Trophoblast cell (in vitro differentiated cells and primary cell): ENCODE measurements around the gene SHROOM1.
A peak's percentile ranks its signal among the peaks of the same experiment; 100 is the strongest.

ENCODE experiments used
- DNase-seq, 2 donors: peaks; one replicate each; pipeline ENCODE4 v3.0.0-alpha.2; 2016
- H2AFZ ChIP-seq: 2 replicates; pipeline ENCODE4 v1.6.1; 2013; ENCODE audit warnings: low read length, moderate library complexity, mild to moderate bottlenecking; ENCODE audit not compliant: insufficient read depth, poor library complexity
- H2AK5ac ChIP-seq: 2 replicates; pipeline ENCODE4 v1.6.1; 2013; ENCODE audit warnings: mild to moderate bottlenecking, low read length
- H2BK120ac ChIP-seq: 2 replicates; pipeline ENCODE4 v1.6.1; 2013; ENCODE audit warnings: low read length, mild to moderate bottlenecking, moderate library complexity; ENCODE audit not compliant: insufficient read depth, poor library complexity
- H2BK12ac ChIP-seq: 2 replicates; pipeline ENCODE4 v1.6.1; 2013; ENCODE audit warnings: mild to moderate bottlenecking, low read length, moderate library complexity
- H2BK5ac ChIP-seq: 2 replicates; pipeline ENCODE4 v1.6.1; 2013; ENCODE audit warnings: low read length, low read depth, moderate library complexity, mild to moderate bottlenecking; ENCODE audit not compliant: poor library complexity
- H3K14ac ChIP-seq: 2 replicates; pipeline ENCODE4 v1.6.1; 2013; ENCODE audit warnings: mild to moderate bottlenecking, low read length
- H3K18ac ChIP-seq: 2 replicates; pipeline ENCODE4 v1.6.1; 2013; ENCODE audit warnings: mild to moderate bottlenecking, low read length
- H3K23ac ChIP-seq: 2 replicates; pipeline ENCODE4 v1.6.1; 2013; ENCODE audit warnings: low read length
- H3K27ac ChIP-seq: 2 replicates; pipeline ENCODE4 v1.5.1; 2013; ENCODE audit warnings: low read depth, mild to moderate bottlenecking, inconsistent platforms, low read length, moderate library complexity
- H3K27me3 ChIP-seq: 2 replicates; pipeline ENCODE4 v1.6.1; 2013; ENCODE audit warnings: inconsistent platforms, mild to moderate bottlenecking, low read length, moderate library complexity; ENCODE audit not compliant: insufficient read depth
- H3K36me3 ChIP-seq, 2 experiments: 1 replicate in 1 of 2; 2 replicates in 1 of 2; pipeline ENCODE4 v1.6.1; 2013; ENCODE audit warnings: low read length in 2 of 2, mild to moderate bottlenecking in 2 of 2, moderate library complexity in 1 of 2; ENCODE audit not compliant: insufficient read depth in 2 of 2, control insufficient read depth in 1 of 2
- H3K4ac ChIP-seq: 2 replicates; pipeline ENCODE4 v1.6.1; 2013; ENCODE audit warnings: low read depth, mild to moderate bottlenecking, low read length, moderate library complexity
- H3K4me1 ChIP-seq, 2 experiments: 1 replicate in 1 of 2; 2 replicates in 1 of 2; pipeline ENCODE4 v1.6.1; 2013; ENCODE audit warnings: low read length in 2 of 2, mild to moderate bottlenecking in 2 of 2, moderate library complexity in 1 of 2; ENCODE audit not compliant: insufficient read depth in 2 of 2, control insufficient read depth in 1 of 2
- H3K4me2 ChIP-seq: 2 replicates; pipeline ENCODE4 v1.6.1; 2013; ENCODE audit warnings: inconsistent platforms, mild to moderate bottlenecking, low read length, moderate library complexity
- H3K4me3 ChIP-seq: 2 replicates; pipeline ENCODE4 v1.5.1; 2013; ENCODE audit warnings: mild to moderate bottlenecking, low read depth, low read length, inconsistent platforms
- H3K79me1 ChIP-seq: one replicate; pipeline ENCODE4 v1.6.1; 2013; ENCODE audit warnings: low read length
- H3K79me2 ChIP-seq: 2 replicates; pipeline ENCODE4 v1.6.1; 2013; ENCODE audit warnings: low read length, mild to moderate bottlenecking; ENCODE audit not compliant: control insufficient read depth, insufficient read depth, poor library complexity
- H3K9ac ChIP-seq: 2 replicates; pipeline ENCODE4 v1.6.1; 2013; ENCODE audit warnings: mild to moderate bottlenecking, low read length
- H3K9me3 ChIP-seq: 2 replicates; pipeline ENCODE4 v1.6.1; 2013; ENCODE audit warnings: low read depth, mild to moderate bottlenecking, control low read depth, inconsistent platforms, low read length; ENCODE audit not compliant: insufficient read depth
- H4K12ac ChIP-seq: 2 replicates; pipeline ENCODE4 v1.6.1; 2013; ENCODE audit warnings: low read depth, mild to moderate bottlenecking, low read length, moderate library complexity
- H4K8ac ChIP-seq: 2 replicates; pipeline ENCODE4 v1.6.1; 2013; ENCODE audit warnings: low read depth, mild to moderate bottlenecking, low read length, moderate library complexity
- H4K91ac ChIP-seq: one replicate; pipeline ENCODE4 v1.6.1; 2013; ENCODE audit warnings: low read depth, mild to moderate bottlenecking, low read length, moderate library complexity
- WGBS: extraction: QIAGEN DNeasy Blood & Tissue Kit; methylation state at CpG from one replicate; pipeline ENCODE4 v1.1.7; 2013; ENCODE audit warnings: missing lambda C conversion rate; ENCODE audit not compliant: insufficient read length, insufficient coverage; ENCODE audit errors: extremely low coverage; 5-methylcytosine and 5-hydroxymethylcytosine counted together

Gene SHROOM1

GRCh38 chr5:132800545-132800944 lies 29.9 kb downstream of the SHROOM1 start:
- Histone ChIP-seq H3K27me3 (no peaks in the 10 kb centered on the region), H4K91ac (peak overlapping the region; percentile 32), H3K79me2 (no peaks in the 10 kb centered on the region), H2AFZ (no peak overlapping the region), H3K27ac (no peak overlapping the region), H2BK12ac (peak overlapping the region; percentile 63), H2AK5ac (no peak overlapping the region), H4K8ac (no peak overlapping the region), H3K4me3 (no peak overlapping the region), H3K4ac (no peak overlapping the region), H3K4me1 (peaks cover 9 to 10% of the 10 kb centered on the region in 2 experiments), H3K14ac (no peak overlapping the region), H4K12ac (no peak overlapping the region), H3K9me3 (no peaks in the 10 kb centered on the region), H2BK120ac (peak overlapping the region; percentile 15), H3K23ac (no peak overlapping the region), H3K9ac (no peak overlapping the region), H3K36me3 (no peaks in the 10 kb centered on the region), H3K18ac (no peak overlapping the region), H2BK5ac (peak overlapping the region; percentile 69), H3K79me1 (peaks cover 17% of the 10 kb centered on the region), H3K4me2 (no peak overlapping the region)
- no CpG with 5 or more reads among the region's 2 CpGs for WGBS
- DNase-seq, result no peak

DNA sequence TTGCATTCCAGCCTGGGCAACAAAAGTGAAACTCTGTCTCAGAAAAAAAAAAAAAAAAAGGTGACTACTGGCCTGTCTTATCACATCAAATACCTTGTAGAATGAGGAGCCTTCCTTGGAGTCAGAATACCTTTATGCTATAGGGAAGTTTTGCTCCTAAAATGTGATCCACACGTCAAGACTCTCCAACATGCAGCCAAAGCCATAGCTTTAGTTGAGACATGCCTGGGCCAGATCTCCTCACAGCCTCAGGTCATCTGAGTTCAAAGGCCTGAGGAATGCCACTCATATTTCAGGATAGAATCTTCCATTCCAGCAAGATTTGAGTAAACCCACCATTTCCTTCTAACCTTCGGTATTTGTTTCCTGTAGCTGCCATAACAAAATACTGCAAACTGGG lies 31.1 kb downstream of the SHROOM1 start:
- Histone ChIP-seq H4K12ac (no peak overlapping the region), H2BK120ac (no peak overlapping the region), H3K4ac (no peak overlapping the region), H3K14ac (no peak overlapping the region), H3K4me3 (no peak overlapping the region), H3K27ac (peak overlapping the region; percentile 93), H2BK5ac (peak overlapping the region; percentile 89), H3K4me2 (peak overlapping the region; percentile 6), H2AFZ (no peak overlapping the region), H3K36me3 (no peaks in the 10 kb centered on the region), H3K23ac (no peak overlapping the region), H4K91ac (peak overlapping the region; percentile 98), H3K18ac (no peak overlapping the region), H3K79me2 (no peaks in the 10 kb centered on the region), H3K9me3 (no peaks in the 10 kb centered on the region), H3K4me1 (peaks cover 9 to 10% of the 10 kb centered on the region in 2 experiments), H3K27me3 (no peaks in the 10 kb centered on the region), H3K9ac (no peak overlapping the region), H2BK12ac (no peak overlapping the region), H2AK5ac (no peak overlapping the region), H4K8ac (no peak overlapping the region), H3K79me1 (peaks cover 17% of the 10 kb centered on the region)
- DNase-seq, result peak; percentile 92 to 98
- WGBS, result no CpG with 5 or more reads among the region's 2 CpGs

GRCh38 chr5:132797651-132798050 lies 32.8 kb downstream of the SHROOM1 start:
- no peak overlapping the region for H2BK5ac ChIP-seq
- no peak overlapping the region for H3K4me2 ChIP-seq
- H3K18ac ChIP-seq, result no peak overlapping the region
- no peak overlapping the region for H3K27ac ChIP-seq
- no peak overlapping the region for H3K9ac ChIP-seq
- no peaks in the 10 kb centered on the region for H3K9me3 ChIP-seq
- H4K91ac ChIP-seq, result peak overlapping the region; percentile 54
- H3K36me3 ChIP-seq, result no peaks in the 10 kb centered on the region
- WGBS, result no CpG with 5 or more reads among the region's 2 CpGs
- H3K79me2 ChIP-seq, result no peaks in the 10 kb centered on the region
- H3K23ac ChIP-seq, result no peak overlapping the region
- no peak overlapping the region for H3K4me3 ChIP-seq
- H2AK5ac ChIP-seq, result peak overlapping the region; percentile 4
- H3K4me1 ChIP-seq, result peaks cover 10 to 11% of the 10 kb centered on the region in 2 experiments
- peak overlapping the region; percentile 85 for H2BK12ac ChIP-seq
- peaks cover 17% of the 10 kb centered on the region for H3K79me1 ChIP-seq
- H3K27me3 ChIP-seq, result no peaks in the 10 kb centered on the region
- H4K12ac ChIP-seq, result no peak overlapping the region
- peak overlapping the region; percentile 16 for H2BK120ac ChIP-seq
- no peak overlapping the region for H3K4ac ChIP-seq
- no peak overlapping the region for H2AFZ ChIP-seq
- no peak for DNase-seq
- H4K8ac ChIP-seq, result no peak overlapping the region
- H3K14ac ChIP-seq, result peak overlapping the region; percentile 18

GRCh38 chr5:132791026-132791425 lies 39.4 kb downstream of the SHROOM1 start:
- Histone ChIP-seq H2AFZ (no peak overlapping the region), H2BK12ac (no peak overlapping the region), H2BK120ac (no peak overlapping the region), H3K9me3 (no peaks in the 10 kb centered on the region), H3K9ac (no peak overlapping the region), H3K18ac (no peak overlapping the region), H3K4ac (no peak overlapping the region), H3K27ac (no peak overlapping the region), H3K4me2 (no peak overlapping the region), H3K27me3 (no peaks in the 10 kb centered on the region), H3K4me3 (no peak overlapping the region), H4K8ac (no peak overlapping the region), H3K23ac (no peak overlapping the region), H2BK5ac (no peak overlapping the region), H4K12ac (no peak overlapping the region), H3K4me1 (peaks cover 18 to 26% of the 10 kb centered on the region in 2 experiments), H3K79me2 (peaks cover 8% of the 10 kb centered on the region), H3K36me3 (no peaks in the 10 kb centered on the region), H3K14ac (no peak overlapping the region), H4K91ac (no peak overlapping the region), H3K79me1 (peaks cover 29% of the 10 kb centered on the region), H2AK5ac (no peak overlapping the region)
- DNase-seq, result no peak
- WGBS, result no CpG with 5 or more reads among the region's 3 CpGs
